GM23338 (cell line): ENCODE data around the gene BAZ1B. TPM values are rescaled to one million over a fixed set of nuclear protein-coding genes. Genes with fewer than 3 reads are reported as not detected.

Source experiments
- ATAC-seq: fragments of 200-7000 bp; cut with Tn5 transposase; 3 replicates; pipeline ENCODE4 v1.9.1; 2020
- DNase-seq: peaks from one replicate; pipeline ENCODE4 v3.0.0-alpha.2; 2015; ENCODE audit warnings: low spot score
- H2AFZ ChIP-seq: fragments of 200-600 bp; sonication (generic); 2 replicates; pipeline ENCODE4 v1.8.0; 2016; ENCODE audit warnings: antibody characterized with exemption, mild to moderate bottlenecking, moderate library complexity
- H3F3A ChIP-seq: fragments of 200-600 bp; sonication (generic); replicated peaks from 2 replicates; pipeline ENCODE4 v1.8.0; 2017; ENCODE audit warnings: antibody characterized with exemption, mixed run types, low read depth
- H3K27ac ChIP-seq: fragments of 200-600 bp; sonication (generic); 2 replicates; pipeline ENCODE4 v1.6.1; 2016; ENCODE audit warnings: low read depth
- H3K27me3 ChIP-seq: fragments of 200-600 bp; sonication (generic); 2 replicates; pipeline ENCODE4 v1.8.0; 2016; ENCODE audit warnings: mild to moderate bottlenecking, mixed run types, moderate library complexity; ENCODE audit not compliant: insufficient read depth
- H3K36me3 ChIP-seq: fragments of 200-600 bp; sonication (generic); 2 replicates; pipeline ENCODE4 v1.8.0; 2016; ENCODE audit warnings: mild to moderate bottlenecking; ENCODE audit not compliant: insufficient read depth
- H3K4me1 ChIP-seq: fragments of 200-600 bp; sonication (generic); 2 replicates; pipeline ENCODE4 v1.8.0; 2016; ENCODE audit warnings: mild to moderate bottlenecking, moderate library complexity; ENCODE audit not compliant: insufficient read depth
- H3K4me2 ChIP-seq: fragments of 200-600 bp; sonication (generic); 2 replicates; pipeline ENCODE4 v1.7.1; 2017; ENCODE audit warnings: mixed run types
- H3K4me3 ChIP-seq: fragments of 200-600 bp; sonication (generic); 2 replicates; pipeline ENCODE4 v1.6.1; 2016; ENCODE audit warnings: mixed run types
- H3K79me2 ChIP-seq: fragments of 200-600 bp; sonication (generic); replicated peaks from 2 replicates; pipeline ENCODE4 v1.8.0; 2017; ENCODE audit warnings: mild to moderate bottlenecking; ENCODE audit not compliant: insufficient read depth
- H3K9me2 ChIP-seq: fragments of 200-600 bp; sonication (generic); 2 replicates; pipeline ENCODE4 v1.8.0; 2017; ENCODE audit not compliant: insufficient read depth
- H4K20me1 ChIP-seq: fragments of 200-600 bp; sonication (generic); replicated peaks from 2 replicates; pipeline ENCODE4 v1.8.0; 2017; ENCODE audit warnings: mild to moderate bottlenecking; ENCODE audit not compliant: insufficient read depth
- H3K27ac Mint-ChIP-seq: 2 replicates; pipeline ENCODE4 v1.8.0; 2020; ENCODE audit warnings: inconsistent platforms, mild to moderate bottlenecking, moderate library complexity, mixed read lengths
- H3K27me3 Mint-ChIP-seq: 3 replicates; pipeline ENCODE4 v1.8.0; 2022; ENCODE audit warnings: low read depth, mild to moderate bottlenecking, moderate library complexity, mixed read lengths, inconsistent platforms; ENCODE audit not compliant: insufficient read depth, poor library complexity
- H3K36me3 Mint-ChIP-seq: 3 replicates; pipeline ENCODE4 v1.8.0; 2021; ENCODE audit warnings: low read depth, mild to moderate bottlenecking, inconsistent platforms, moderate library complexity, mixed read lengths
- H3K4me1 Mint-ChIP-seq: 3 replicates; pipeline ENCODE4 v1.8.0; 2020; ENCODE audit warnings: mild to moderate bottlenecking, inconsistent platforms, mixed read lengths
- H3K4me3 Mint-ChIP-seq: 3 replicates; pipeline ENCODE4 v1.8.0; 2021; ENCODE audit warnings: moderate library complexity, mild to moderate bottlenecking, inconsistent platforms, mixed read lengths
- H3K9me3 Mint-ChIP-seq: 3 replicates; pipeline ENCODE4 v1.8.0; 2020; ENCODE audit warnings: moderate library complexity, mild to moderate bottlenecking, inconsistent platforms, mixed read lengths
- CREB1 ChIP-seq: fragments of 250-450 bp; sonication (Bioruptor Pico); IDR thresholded peaks from 2 replicates; pipeline ENCODE4 v1.5.0; 2020; ENCODE audit warnings: low read depth, mild to moderate bottlenecking, moderate library complexity
- EZH2 ChIP-seq: fragments of 200-600 bp; sonication (generic); IDR thresholded peaks from one replicate; pipeline ENCODE4 v1.8.0; 2017; ENCODE audit warnings: antibody characterized with exemption, mild to moderate bottlenecking, low read depth; ENCODE audit not compliant: unreplicated experiment
- JUNB ChIP-seq: IDR thresholded peaks from one replicate; pipeline ENCODE4 v1.6.1; 2016; ENCODE audit warnings: antibody characterized with exemption; ENCODE audit not compliant: unreplicated experiment
- NANOG ChIP-seq: IDR thresholded peaks from 2 replicates; pipeline ENCODE4 v1.6.1; 2016; ENCODE audit warnings: antibody characterized with exemption, borderline replicate concordance
- POLR2AphosphoS5 ChIP-seq: IDR thresholded peaks from 2 replicates; pipeline ENCODE4 v1.6.1; 2016; ENCODE audit warnings: antibody characterized with exemption, low read depth
- STAT1 ChIP-seq: IDR thresholded peaks from one replicate; pipeline ENCODE4 v1.6.1; 2016; ENCODE audit warnings: antibody characterized with exemption; ENCODE audit not compliant: unreplicated experiment
- ZNF331 ChIP-seq: fragments of 250-450 bp; sonication (Bioruptor Pico); IDR thresholded peaks from 2 replicates; pipeline ENCODE4 v1.5.0; 2020; ENCODE audit warnings: low read depth, mild to moderate bottlenecking, moderate library complexity
- polyA plus RNA-seq: library from polyadenylated mRNA; unstranded; fragments of >200 nt; fragmentation: Nextera tagmentation; extraction: Ambion mirVana; gene quantifications from 2 replicates; pipeline ENCODE4 v1.2.1, GENCODE V29; 2016
- total RNA-seq: library from RNA; depleted of rRNA; stranded (reverse); fragments of >200 nt; shearing (Covaris generic); gene quantifications from 2 replicates; pipeline ENCODE4 v1.2.3, GENCODE V29; 2014
- TF ChIP-seq, protein P1 (sequence below): fragments of 250-450 bp; sonication (Bioruptor Pico); IDR thresholded peaks from 2 replicates; pipeline ENCODE4 v1.5.0; 2020; ENCODE audit warnings: mild to moderate bottlenecking, moderate library complexity
- TF ChIP-seq, protein P2 (sequence below): IDR thresholded peaks from one replicate; pipeline ENCODE4 v1.6.1; 2018; ENCODE audit warnings: antibody characterized with exemption; ENCODE audit not compliant: unreplicated experiment
- TF ChIP-seq, protein P3 (sequence below): IDR thresholded peaks from 2 replicates; pipeline ENCODE4 v1.6.1; 2016; ENCODE audit warnings: antibody characterized with exemption
- TF ChIP-seq, protein P4 (sequence below), 2 experiments: fragments of 200-600 bp in 1 of 2; sonication (generic) in 1 of 2; conservative IDR thresholded peaks; 2 replicates each; pipeline versions ENCODE4 v1.5.1 to v1.6.1; 2016 to 2017; ENCODE audit warnings: antibody characterized with exemption in 2 of 2, low read depth in 2 of 2, mild to moderate bottlenecking in 2 of 2, moderate library complexity in 1 of 2

BAZ1B gene
- total and polyA plus RNA-seq, 2 experiments from 2014 or later, result 40.4 to 70.7 TPM

DNA sequence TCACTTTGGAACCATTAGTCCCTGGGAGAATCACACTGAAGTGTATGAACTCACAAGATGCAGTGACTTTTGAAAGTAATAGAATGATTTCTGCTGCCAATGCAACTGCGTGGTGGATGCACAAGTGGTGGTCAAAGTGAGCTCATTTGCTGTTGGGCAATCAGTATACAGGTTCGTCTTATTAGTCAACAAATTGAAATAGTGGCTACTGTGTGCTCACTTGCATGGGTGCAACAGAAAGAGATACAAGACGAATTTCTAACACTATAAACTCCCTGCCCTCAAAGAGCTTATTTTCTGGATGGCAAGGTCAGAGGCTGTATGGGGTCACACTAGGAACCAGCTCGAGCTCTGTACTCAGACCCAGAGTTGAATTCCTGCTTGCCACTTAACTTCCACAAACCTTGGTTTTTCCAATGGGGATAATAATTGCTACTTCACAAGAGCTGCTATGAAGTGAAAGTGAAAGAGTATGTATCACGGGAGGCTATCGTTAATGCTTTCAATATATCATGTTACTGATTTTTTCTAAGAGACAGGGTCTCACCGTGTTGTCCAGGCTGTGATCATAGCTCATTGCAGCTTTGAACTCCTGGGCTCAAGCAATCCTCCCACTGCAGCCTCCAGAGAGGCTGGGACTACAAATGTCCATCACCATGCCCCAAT lies 43.7 kb upstream of the BAZ1B start (continued):
- TF ChIP-seq, protein P1, sequence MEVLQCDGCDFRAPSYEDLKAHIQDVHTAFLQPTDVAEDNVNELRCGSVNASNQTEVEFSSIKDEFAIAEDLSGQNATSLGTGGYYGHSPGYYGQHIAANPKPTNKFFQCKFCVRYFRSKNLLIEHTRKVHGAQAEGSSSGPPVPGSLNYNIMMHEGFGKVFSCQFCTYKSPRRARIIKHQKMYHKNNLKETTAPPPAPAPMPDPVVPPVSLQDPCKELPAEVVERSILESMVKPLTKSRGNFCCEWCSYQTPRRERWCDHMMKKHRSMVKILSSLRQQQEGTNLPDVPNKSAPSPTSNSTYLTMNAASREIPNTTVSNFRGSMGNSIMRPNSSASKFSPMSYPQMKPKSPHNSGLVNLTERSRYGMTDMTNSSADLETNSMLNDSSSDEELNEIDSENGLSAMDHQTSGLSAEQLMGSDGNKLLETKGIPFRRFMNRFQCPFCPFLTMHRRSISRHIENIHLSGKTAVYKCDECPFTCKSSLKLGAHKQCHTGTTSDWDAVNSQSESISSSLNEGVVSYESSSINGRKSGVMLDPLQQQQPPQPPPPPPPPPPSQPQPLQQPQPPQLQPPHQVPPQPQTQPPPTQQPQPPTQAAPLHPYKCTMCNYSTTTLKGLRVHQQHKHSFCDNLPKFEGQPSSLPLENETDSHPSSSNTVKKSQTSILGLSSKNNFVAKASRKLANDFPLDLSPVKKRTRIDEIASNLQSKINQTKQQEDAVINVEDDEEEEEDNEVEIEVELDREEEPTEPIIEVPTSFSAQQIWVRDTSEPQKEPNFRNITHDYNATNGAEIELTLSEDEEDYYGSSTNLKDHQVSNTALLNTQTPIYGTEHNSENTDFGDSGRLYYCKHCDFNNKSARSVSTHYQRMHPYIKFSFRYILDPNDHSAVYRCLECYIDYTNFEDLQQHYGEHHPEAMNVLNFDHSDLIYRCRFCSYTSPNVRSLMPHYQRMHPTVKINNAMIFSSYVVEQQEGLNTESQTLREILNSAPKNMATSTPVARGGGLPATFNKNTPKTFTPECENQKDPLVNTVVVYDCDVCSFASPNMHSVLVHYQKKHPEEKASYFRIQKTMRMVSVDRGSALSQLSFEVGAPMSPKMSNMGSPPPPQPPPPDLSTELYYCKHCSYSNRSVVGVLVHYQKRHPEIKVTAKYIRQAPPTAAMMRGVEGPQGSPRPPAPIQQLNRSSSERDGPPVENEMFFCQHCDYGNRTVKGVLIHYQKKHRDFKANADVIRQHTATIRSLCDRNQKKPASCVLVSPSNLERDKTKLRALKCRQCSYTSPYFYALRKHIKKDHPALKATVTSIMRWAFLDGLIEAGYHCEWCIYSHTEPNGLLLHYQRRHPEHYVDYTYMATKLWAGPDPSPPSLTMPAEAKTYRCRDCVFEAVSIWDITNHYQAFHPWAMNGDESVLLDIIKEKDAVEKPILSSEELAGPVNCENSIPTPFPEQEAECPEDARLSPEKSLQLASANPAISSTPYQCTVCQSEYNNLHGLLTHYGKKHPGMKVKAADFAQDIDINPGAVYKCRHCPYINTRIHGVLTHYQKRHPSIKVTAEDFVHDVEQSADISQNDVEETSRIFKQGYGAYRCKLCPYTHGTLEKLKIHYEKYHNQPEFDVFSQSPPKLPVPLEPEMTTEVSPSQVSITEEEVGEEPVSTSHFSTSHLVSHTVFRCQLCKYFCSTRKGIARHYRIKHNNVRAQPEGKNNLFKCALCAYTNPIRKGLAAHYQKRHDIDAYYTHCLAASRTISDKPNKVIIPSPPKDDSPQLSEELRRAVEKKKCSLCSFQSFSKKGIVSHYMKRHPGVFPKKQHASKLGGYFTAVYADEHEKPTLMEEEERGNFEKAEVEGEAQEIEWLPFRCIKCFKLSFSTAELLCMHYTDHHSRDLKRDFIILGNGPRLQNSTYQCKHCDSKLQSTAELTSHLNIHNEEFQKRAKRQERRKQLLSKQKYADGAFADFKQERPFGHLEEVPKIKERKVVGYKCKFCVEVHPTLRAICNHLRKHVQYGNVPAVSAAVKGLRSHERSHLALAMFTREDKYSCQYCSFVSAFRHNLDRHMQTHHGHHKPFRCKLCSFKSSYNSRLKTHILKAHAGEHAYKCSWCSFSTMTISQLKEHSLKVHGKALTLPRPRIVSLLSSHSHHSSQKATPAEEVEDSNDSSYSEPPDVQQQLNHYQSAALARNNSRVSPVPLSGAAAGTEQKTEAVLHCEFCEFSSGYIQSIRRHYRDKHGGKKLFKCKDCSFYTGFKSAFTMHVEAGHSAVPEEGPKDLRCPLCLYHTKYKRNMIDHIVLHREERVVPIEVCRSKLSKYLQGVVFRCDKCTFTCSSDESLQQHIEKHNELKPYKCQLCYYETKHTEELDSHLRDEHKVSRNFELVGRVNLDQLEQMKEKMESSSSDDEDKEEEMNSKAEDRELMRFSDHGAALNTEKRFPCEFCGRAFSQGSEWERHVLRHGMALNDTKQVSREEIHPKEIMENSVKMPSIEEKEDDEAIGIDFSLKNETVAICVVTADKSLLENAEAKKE (CRISPR knock-in tag), result no peak
- TF ChIP-seq CREB1 (no peak), NANOG (no peak), JUNB (no peak), POLR2AphosphoS5 (no peak)

DNA sequence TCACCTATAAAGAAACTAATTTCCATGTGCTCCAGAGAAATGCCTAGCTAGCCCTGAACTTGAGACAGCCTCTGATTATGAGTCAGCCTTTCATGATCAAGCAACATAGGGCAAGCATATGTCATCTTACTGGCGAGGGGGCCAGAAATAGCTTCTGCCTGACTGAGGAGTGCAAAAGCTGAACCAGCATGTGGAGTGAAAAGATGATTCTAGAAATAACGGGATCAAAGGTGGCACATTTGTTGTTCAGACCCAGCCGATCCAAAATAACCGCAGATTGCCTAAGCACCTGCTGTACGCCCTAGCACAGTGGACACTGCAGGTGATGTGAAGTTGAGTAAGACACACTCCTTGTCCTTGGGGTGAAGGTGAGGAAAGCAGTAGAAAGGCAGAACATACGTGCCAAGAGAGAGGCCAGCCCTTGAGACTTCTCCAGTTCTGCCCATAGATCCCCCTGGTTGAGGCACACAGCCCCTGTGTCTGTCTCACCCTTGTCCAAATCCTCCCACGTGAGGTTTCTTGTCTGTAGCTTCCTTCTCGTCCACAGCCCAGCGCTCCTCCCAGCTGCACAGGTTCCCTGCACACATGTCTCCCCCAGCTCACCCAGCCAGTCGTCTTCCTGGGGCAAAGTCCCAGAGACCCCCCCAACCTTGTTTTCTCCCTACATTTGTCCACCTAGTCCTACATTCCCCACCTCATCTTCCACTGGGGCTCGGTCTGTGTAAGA lies 38.2 kb upstream of the BAZ1B start:
- no peaks in the 10 kb centered on the region for H3K36me3 ChIP-seq
- H3K27ac Mint-ChIP-seq, result no peak overlapping the region
- H4K20me1 ChIP-seq, result peaks cover 7% of the 10 kb centered on the region; the same call in 1 of the 2 replicates
- H3K9me2 ChIP-seq, result no peaks in the 10 kb centered on the region
- DNase-seq (no peak), ATAC-seq (no peak)
- H3K4me2 ChIP-seq, result no peak overlapping the region
- peaks cover 16% of the 10 kb centered on the region for H3K4me1 Mint-ChIP-seq
- H3K36me3 Mint-ChIP-seq, result no peaks in the 10 kb centered on the region; the same call in 2 of the 3 replicates
- H3F3A ChIP-seq, result peaks cover 13% of the 10 kb centered on the region
- peaks cover 19% of the 10 kb centered on the region for H3K27me3 Mint-ChIP-seq
- 0 out of 2 replicates have a peak, but pooled peaks cover 6% of the 10 kb centered on the region for H3K4me1 ChIP-seq
- peaks cover 25% of the 10 kb centered on the region for H3K27me3 ChIP-seq
- H3K4me3 Mint-ChIP-seq, result no peak overlapping the region
- peaks cover 14% of the 10 kb centered on the region for H3K79me2 ChIP-seq
- no peak overlapping the region for H3K4me3 ChIP-seq
- H3K9me3 Mint-ChIP-seq, result peaks cover 3% of the 10 kb centered on the region; the same call in 1 of the 3 replicates
- H3K27ac ChIP-seq, result no peak overlapping the region
- H2AFZ ChIP-seq, result no peak overlapping the region
- no peak for TF ChIP-seq EZH2
- TF ChIP-seq, protein P2, sequence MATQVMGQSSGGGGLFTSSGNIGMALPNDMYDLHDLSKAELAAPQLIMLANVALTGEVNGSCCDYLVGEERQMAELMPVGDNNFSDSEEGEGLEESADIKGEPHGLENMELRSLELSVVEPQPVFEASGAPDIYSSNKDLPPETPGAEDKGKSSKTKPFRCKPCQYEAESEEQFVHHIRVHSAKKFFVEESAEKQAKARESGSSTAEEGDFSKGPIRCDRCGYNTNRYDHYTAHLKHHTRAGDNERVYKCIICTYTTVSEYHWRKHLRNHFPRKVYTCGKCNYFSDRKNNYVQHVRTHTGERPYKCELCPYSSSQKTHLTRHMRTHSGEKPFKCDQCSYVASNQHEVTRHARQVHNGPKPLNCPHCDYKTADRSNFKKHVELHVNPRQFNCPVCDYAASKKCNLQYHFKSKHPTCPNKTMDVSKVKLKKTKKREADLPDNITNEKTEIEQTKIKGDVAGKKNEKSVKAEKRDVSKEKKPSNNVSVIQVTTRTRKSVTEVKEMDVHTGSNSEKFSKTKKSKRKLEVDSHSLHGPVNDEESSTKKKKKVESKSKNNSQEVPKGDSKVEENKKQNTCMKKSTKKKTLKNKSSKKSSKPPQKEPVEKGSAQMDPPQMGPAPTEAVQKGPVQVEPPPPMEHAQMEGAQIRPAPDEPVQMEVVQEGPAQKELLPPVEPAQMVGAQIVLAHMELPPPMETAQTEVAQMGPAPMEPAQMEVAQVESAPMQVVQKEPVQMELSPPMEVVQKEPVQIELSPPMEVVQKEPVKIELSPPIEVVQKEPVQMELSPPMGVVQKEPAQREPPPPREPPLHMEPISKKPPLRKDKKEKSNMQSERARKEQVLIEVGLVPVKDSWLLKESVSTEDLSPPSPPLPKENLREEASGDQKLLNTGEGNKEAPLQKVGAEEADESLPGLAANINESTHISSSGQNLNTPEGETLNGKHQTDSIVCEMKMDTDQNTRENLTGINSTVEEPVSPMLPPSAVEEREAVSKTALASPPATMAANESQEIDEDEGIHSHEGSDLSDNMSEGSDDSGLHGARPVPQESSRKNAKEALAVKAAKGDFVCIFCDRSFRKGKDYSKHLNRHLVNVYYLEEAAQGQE, result no peak
- TF ChIP-seq, protein P3, sequence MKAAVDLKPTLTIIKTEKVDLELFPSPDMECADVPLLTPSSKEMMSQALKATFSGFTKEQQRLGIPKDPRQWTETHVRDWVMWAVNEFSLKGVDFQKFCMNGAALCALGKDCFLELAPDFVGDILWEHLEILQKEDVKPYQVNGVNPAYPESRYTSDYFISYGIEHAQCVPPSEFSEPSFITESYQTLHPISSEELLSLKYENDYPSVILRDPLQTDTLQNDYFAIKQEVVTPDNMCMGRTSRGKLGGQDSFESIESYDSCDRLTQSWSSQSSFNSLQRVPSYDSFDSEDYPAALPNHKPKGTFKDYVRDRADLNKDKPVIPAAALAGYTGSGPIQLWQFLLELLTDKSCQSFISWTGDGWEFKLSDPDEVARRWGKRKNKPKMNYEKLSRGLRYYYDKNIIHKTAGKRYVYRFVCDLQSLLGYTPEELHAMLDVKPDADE, result no peak
- no peak for TF ChIP-seq ZNF331 (CRISPR knock-in tag)
- TF ChIP-seq, protein P4, sequence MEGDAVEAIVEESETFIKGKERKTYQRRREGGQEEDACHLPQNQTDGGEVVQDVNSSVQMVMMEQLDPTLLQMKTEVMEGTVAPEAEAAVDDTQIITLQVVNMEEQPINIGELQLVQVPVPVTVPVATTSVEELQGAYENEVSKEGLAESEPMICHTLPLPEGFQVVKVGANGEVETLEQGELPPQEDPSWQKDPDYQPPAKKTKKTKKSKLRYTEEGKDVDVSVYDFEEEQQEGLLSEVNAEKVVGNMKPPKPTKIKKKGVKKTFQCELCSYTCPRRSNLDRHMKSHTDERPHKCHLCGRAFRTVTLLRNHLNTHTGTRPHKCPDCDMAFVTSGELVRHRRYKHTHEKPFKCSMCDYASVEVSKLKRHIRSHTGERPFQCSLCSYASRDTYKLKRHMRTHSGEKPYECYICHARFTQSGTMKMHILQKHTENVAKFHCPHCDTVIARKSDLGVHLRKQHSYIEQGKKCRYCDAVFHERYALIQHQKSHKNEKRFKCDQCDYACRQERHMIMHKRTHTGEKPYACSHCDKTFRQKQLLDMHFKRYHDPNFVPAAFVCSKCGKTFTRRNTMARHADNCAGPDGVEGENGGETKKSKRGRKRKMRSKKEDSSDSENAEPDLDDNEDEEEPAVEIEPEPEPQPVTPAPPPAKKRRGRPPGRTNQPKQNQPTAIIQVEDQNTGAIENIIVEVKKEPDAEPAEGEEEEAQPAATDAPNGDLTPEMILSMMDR (conservative IDR thresholded peaks at IDR 0.05; ENCODE audit: low read depth in 2 of 2), result no peak
- TF ChIP-seq POLR2AphosphoS5, result no peak
- TF ChIP-seq STAT1, result no peak
